Stimulated activated CD8-positive, alpha-beta memory T cell treated with anti-CD3 and anti-CD28 coated beads, Interleukin-15, amount 100 ng/mL, for 48 hours (primary cell): ENCODE measurements around the gene TFAP2A.

Source experiments
- DNase-seq, 2 donors: peaks; one replicate each; pipeline ENCODE4 v3.0.0-alpha.2; 2020; ENCODE audit warnings: low read depth in 2 of 2

The TFAP2A gene

GRCh38 chr6:10382728-10383330 lies 32.0 kb downstream of the TFAP2A start:
- no peak for DNase-seq

- DNase-seq = no peak
Observed at GRCh38 chr6:10382322-10382721, 32.6 kb downstream of the TFAP2A start.

- DNase-seq = no peak
Observed at GRCh38 chr6:10381830-10382208, 33.1 kb downstream of the TFAP2A start.

- no peak for DNase-seq
Observed at GRCh38 chr6:10381133-10381829, 33.6 kb downstream of the TFAP2A start.

- DNase-seq = no peak
Observed at GRCh38 chr6:10375391-10375969, 39.4 kb downstream of the TFAP2A start.

GRCh38 chr6:10373642-10374359 lies 41.1 kb downstream of the TFAP2A start:
- no peak for DNase-seq

- no peak for DNase-seq
Observed at GRCh38 chr6:10369896-10370295, 45.0 kb downstream of the TFAP2A start.

- DNase-seq = no peak
Observed at GRCh38 chr6:10368861-10369260, 46.0 kb downstream of the TFAP2A start.

- DNase-seq = no peak
Observed at GRCh38 chr6:10363911-10364310, 51.0 kb downstream of the TFAP2A start.

- DNase-seq = no peak
Observed at GRCh38 chr6:10362300-10362699, 52.6 kb downstream of the TFAP2A start.

GRCh38 chr6:10361428-10361827 lies 53.4 kb downstream of the TFAP2A start:
- no peak for DNase-seq

GRCh38 chr6:10359581-10359980 lies 55.3 kb downstream of the TFAP2A start:
- no peak for DNase-seq

GRCh38 chr6:10355115-10355702 lies 59.7 kb downstream of the TFAP2A start:
- no peak for DNase-seq

- DNase-seq = no peak
Observed at GRCh38 chr6:10351791-10352190, 63.1 kb downstream of the TFAP2A start.

- DNase-seq = no peak
Observed at GRCh38 chr6:10350720-10351119, 64.2 kb downstream of the TFAP2A start.

- no peak for DNase-seq
Observed at GRCh38 chr6:10347561-10348327, 67.1 kb downstream of the TFAP2A start.
